HT-29 (cell line): Measurements from ENCODE around the gene TRIM39. TPM values are rescaled to one million over a fixed set of nuclear protein-coding genes. Genes with fewer than 3 reads are reported as not detected.
A peak's percentile ranks its signal among the peaks of the same experiment; 100 is the strongest.

ENCODE experiments used
- DNase-seq: peaks from one replicate; pipeline ENCODE4 v3.0.0-alpha.2; 2015; ENCODE audit warnings: low spot score
- total RNA-seq: library from RNA; depleted of rRNA; stranded (reverse); fragments of >200 nt; shearing (Covaris generic); gene quantifications from 2 replicates; pipeline ENCODE4 v1.2.3, GENCODE V29; 2014

The TRIM39 gene
- total RNA-seq, 1 experiment from 2014 or later = 15.0 TPM

DNA sequence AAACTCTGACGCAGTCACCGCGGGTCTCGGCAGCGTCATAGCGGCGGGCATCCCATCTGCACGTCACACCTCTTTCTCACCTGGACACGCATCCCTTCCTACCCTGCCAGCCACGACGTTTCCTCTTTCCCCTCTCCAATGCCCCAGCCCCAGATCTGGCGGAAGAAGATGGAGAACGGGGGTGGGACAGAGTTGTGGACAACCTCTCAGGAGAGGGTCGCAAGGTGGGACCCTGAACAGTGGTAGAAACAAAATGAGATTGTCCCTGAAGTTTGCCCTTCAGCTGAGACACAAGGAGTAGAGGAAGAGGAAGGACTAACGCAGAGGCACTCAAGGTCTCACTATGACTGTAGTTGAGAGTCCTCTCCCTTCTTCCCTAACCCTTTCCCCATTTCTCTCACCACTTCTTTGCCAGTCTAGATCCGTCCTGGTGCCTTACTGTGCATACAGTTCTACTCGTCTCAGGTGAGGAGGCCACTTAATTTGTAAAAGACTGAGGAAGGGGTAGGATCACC lies 562 bp downstream of the TRIM39 start:
- DNase-seq = no peak

DNA sequence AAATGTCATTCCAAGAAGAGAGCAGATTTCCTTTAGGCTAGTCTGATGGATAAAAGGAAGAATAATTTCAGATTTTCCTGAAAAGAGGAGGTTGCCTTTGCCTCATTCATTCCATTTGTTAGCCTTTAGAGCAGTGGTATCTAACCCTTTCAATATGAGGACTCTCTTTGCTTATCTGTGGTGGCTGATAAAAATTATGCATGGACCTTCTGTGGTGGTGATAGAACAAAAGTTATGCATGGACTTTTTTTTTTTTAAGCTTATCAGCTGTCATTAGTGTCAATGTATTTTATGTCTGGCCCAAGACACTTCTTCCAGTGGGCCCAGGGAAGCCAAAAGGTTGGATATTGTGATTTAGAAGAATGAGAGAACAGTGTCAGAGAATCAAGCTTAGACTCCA lies 1.7 kb downstream of the TRIM39 start:
- DNase-seq = no peak

DNA sequence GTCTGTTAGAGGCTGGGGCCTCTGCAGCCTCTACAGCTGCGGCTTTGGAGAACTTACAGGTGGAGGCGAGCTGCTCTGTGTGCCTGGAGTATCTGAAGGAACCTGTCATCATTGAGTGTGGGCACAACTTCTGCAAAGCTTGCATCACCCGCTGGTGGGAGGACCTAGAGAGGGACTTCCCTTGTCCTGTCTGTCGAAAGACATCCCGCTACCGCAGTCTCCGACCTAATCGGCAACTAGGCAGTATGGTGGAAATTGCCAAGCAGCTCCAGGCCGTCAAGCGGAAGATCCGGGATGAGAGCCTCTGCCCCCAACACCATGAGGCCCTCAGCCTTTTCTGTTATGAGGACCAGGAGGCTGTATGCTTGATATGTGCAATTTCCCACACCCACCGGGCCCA lies 2.6 kb downstream of the TRIM39 start:
- DNase-seq = no peak

- no peak for DNase-seq
Observed at GRCh38 chr6:30331981-30332380, 5.3 kb downstream of the TRIM39 start.

GRCh38 chr6:30334075-30334783 lies 7.5 kb downstream of the TRIM39 start:
- DNase-seq = no peak

- DNase-seq = no peak
Observed at GRCh38 chr6:30340589-30341054, 13.9 kb downstream of the TRIM39 start.

DNA sequence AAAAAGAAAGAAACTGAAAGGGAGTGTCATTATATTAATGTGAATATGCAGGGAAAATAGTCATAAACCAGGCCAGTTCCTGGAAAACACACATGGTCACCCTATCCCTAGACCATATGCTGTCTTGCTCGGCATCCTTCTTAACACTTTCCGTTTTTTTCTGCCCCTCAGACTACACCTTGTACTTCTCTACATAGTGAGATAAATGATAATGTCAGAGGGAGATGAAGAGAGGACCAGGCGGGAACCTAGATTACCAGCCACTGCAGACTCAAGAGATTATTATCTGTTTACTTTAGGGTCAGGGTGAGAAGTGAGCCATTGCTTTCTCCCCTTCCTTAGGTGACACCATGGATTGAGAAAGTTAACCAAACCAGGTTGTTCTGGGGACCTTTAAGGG lies 14.5 kb downstream of the TRIM39 start:
- DNase-seq = no peak

GRCh38 chr6:30341728-30342127 lies 15.0 kb downstream of the TRIM39 start:
- no peak for DNase-seq

- no peak for DNase-seq
Observed at GRCh38 chr6:30344191-30344867, 17.6 kb downstream of the TRIM39 start.

DNA sequence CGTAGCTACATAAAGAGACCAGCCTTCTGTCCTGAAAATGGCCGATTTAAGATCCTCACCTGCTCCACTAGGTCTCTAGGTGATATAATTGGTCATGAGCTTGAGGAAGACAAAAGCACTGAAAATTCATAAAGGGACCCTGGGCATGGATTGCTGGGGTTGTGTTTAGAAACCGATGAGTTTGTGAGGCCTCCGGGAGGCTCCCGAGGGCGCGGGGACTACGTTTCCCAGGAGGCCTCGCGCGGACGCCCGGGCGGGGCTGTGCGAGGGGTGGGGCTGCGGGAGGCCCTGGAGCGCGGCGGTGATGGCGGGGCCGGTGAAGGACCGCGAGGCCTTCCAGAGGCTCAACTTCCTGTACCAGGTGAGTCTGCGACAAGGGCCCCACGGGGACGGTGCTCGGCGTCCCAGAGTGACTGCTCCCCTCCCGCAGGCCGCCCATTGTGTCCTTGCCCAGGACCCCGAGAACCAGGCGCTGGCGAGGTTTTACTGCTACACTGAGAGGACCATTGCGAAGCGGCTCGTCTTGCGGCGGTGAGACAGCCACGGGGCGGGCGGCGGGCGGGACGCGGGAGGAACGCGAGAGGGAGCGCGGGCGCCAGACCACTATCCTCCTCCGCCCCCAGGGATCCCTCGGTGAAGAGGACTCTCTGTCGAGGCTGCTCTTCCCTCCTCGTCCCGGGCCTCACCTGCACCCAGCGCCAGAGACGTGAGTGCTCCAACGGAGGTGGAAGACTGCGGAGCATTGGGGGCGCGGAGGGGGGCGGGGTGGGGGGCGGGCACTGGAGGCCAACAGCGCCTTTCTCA lies 18.3 kb downstream of the TRIM39 start, which contains the start of gene RPP21:
TSS of gene RPP21 (plus strand) at position 289 of the 804 bp plus-strand sequence. CDS start at position 305, 16 bp downstream.
- DNase-seq = peak; percentile 78

GRCh38 chr6:30345852-30346251 lies 19.1 kb downstream of the TRIM39 start:
- no peak for DNase-seq

GRCh38 chr6:30348957-30349356 lies 22.2 kb downstream of the TRIM39 start:
- DNase-seq = no peak

DNA sequence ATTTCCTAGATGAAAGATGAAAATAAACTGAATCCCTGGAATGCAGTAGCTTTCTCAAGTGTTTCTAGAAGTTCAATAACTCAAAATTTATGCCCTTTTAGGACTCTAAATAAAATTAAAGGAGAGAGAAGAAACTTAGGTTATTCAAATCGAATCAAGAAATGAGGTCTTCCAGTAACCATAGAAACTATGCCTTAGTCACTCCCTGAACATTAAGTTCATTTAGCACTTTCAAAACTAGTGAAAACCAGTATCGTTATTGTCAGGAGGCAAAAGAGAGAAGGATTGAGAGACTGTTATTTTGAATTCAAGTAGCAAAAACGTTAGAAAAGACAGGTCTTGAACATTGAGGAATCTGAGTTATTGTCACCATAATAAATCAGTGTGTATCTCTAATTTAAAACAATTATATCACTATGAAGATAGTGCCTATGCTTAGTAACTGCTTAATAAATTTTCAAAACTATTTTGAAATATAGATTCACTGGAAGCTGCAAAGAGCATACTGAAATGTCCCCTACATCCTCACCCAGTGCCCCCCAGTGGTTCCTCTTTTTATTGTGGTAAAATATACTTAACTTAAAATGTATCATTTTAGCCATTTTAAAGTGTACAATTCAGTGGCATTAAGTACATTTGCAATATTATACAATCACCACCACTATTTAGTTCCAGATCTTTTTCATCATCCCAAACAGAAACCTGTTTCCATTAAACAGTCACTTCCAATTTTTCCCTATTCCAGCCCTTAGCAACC lies 22.9 kb downstream of the TRIM39 start:
- DNase-seq = no peak

DNA sequence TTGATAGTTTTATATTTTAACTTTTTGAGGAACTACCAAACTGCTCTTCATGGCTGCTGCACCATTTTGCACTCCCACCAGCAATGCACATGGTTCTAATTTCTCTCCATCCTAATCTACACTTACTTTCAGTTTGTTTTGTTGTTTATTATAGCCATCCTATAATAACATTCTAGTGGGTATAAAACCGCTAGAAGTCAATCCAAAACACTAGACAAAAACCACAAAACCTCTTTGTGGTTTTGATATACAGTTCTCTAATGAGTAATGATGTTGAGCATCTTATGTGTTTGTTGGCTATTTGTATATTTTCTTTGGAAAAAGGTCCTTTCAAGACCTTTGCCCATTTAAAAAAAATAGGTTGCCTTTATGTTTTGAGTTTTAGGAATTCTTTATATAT lies 23.8 kb downstream of the TRIM39 start:
- no peak for DNase-seq

GRCh38 chr6:30352550-30352949 lies 25.8 kb downstream of the TRIM39 start:
- DNase-seq = no peak

DNA sequence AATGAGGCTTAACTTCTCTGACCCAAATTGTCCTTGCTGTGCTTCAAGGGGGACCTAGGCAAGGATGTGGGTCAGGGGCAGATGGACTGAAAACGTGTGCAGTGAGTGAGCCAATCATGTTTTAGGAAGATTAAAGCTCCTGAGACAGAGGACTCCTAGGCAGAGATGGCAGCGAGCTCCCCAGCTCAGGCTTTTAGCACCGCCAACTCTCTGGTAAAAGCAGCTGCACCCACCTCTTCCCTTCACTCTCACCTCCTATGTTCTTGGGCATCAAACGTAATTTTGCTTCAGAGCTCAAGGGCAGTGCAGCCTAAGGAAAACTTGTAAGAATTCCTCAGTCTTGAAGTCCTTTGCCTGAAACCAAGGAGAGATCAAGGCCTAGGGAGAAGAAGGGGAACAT lies 28.6 kb downstream of the TRIM39 start:
- no peak for DNase-seq

GRCh38 chr6:30356536-30356935 lies 29.8 kb downstream of the TRIM39 start:
- no peak for DNase-seq

DNA sequence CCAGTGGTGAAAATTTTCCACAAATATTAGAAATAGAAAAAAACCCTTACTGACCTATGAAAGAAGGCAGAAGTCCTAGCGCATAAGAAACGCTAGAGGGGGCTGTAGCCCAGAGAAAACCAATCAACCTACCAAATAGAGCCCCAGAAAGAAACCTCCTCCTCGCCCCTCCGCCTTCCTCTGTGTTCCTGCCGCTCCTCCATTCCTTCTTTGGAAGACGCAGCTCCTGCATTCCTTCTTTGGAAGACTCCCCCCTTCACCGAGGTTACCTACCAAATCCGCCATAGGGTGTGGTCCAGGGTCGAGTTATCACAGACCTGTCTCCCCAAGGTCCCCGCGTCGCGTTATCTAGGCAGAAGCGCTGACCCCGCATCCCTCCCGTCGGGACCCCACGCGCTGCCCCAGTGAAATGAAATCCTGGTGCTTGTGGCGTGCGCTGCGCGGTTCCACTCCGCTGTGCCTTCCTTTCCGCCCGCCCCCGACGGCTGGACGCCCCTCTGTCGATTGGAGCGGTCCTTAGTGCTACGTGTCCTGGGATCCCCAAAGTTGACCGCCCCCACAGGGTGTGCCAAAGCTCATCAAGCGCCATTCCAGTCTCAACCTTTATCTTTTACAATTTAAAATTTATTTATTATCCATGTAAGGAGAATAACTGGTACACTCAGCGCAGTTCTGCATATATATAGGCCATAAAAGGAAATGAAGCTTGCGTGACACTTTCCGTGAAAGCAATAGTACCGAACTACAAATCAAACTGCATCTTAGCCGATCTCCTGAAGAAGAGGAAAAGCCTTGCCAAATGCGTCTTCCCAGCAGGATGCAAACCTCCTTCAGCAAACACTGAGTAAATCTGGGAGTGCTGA lies 31.2 kb downstream of the TRIM39 start:
- peak; percentile 62 for DNase-seq

- DNase-seq = no peak
Observed at GRCh38 chr6:30359276-30359675, 32.5 kb downstream of the TRIM39 start.

- no peak for DNase-seq
Observed at GRCh38 chr6:30360139-30360538, 33.4 kb downstream of the TRIM39 start.
